Right ventricle myocardium inferior (tissue), 1 donor: ENCODE results near the gene KIF9. TPM values are rescaled to one million over a fixed set of nuclear protein-coding genes. Genes with fewer than 3 reads are reported as not detected.
"Not testable (repeated sequence)": the region's sequence is repeated elsewhere in the genome, so short reads cannot be mapped to it uniquely, and the experiment has no call there.

Experiments
- ATAC-seq: fragments of 200-7000 bp; cut with Tn5 transposase; one replicate; pipeline ENCODE4 v1.9.1; 2020; ENCODE audit warnings: mild to moderate bottlenecking, moderate library complexity
- DNase-seq: peaks from one replicate; pipeline ENCODE4 v3.0.0; 2021; ENCODE audit errors: missing footprints
- intact Hi-C: fragments of 100-400 bp; cut with DNase I; formaldehyde crosslinking; loops from one replicate; pipeline ENCODE4 v1.11.0; 2022
- total RNA-seq: library from RNA; stranded (reverse); fragmentation: NEBNext Ultra II Directional; extraction: Animal tissue kit (Norgen Biotek cat#: 25700); gene quantifications from one replicate; pipeline ENCODE4 v1.2.1, GENCODE V29; 2021
- donor health status: DM: no; HTN: yes; CAD: no; lungs with severe emphysema.

KIF9 gene
- total RNA-seq, 1 donor from 2014 or later, result 7.6 TPM

- intact Hi-C loops, result no loop called here
- no peak for DNase-seq
- no peak for ATAC-seq
These were observed 58.8 kb downstream of the KIF9 start for GRCh38 chr3:47223755-47224154.

GRCh38 chr3:47221798-47222197 is 60.8 kb downstream of the KIF9 start:
- DNase-seq, result no peak
- no peak for ATAC-seq
- intact Hi-C loops, result no loop called here

- intact Hi-C loops, result no loop called here
- no peak for DNase-seq
- ATAC-seq, result no peak
These were observed 71.7 kb downstream of the KIF9 start for GRCh38 chr3:47210863-47211405.

- intact Hi-C loops, ATAC-seq: not testable (repeated sequence)
These were observed 76.6 kb downstream of the KIF9 start for GRCh38 chr3:47206022-47206421.

GRCh38 chr3:47204875-47205274 is 77.7 kb downstream of the KIF9 start:
- no peak for ATAC-seq
- intact Hi-C loops, result no loop called here
- no peak for DNase-seq

More at GRCh38 chr3:47206022-47206421, 76.6 kb downstream of the KIF9 start:
- DNase-seq, result not testable (repeated sequence)

- ATAC-seq, result no peak
- DNase-seq, result no peak
- intact Hi-C loops, result no loop called here
These were observed 80.1 kb downstream of the KIF9 start for GRCh38 chr3:47202542-47202941.

GRCh38 chr3:47197287-47197686 is 85.3 kb downstream of the KIF9 start:
- intact Hi-C loops, result no loop called here
- no peak for ATAC-seq

GRCh38 chr3:47194994-47195393 is 87.6 kb downstream of the KIF9 start:
- no peak for ATAC-seq
- intact Hi-C loops, result no loop called here

More at GRCh38 chr3:47197287-47197686, 85.3 kb downstream of the KIF9 start:
- no peak for DNase-seq

GRCh38 chr3:47193871-47194859 is 88.4 kb downstream of the KIF9 start:
- intact Hi-C loops, result no loop called here
- ATAC-seq, result no peak
- DNase-seq, result no peak

More at GRCh38 chr3:47194994-47195393, 87.6 kb downstream of the KIF9 start:
- no peak for DNase-seq

- no peak for DNase-seq
- intact Hi-C loops, result no loop called here
- ATAC-seq, result no peak
These were observed 96.3 kb downstream of the KIF9 start for GRCh38 chr3:47186285-47186684.

- DNase-seq, ATAC-seq, intact Hi-C loops: not testable (repeated sequence)
These were observed 100.9 kb downstream of the KIF9 start for GRCh38 chr3:47181685-47182084.

- intact Hi-C loops, ATAC-seq, DNase-seq: not testable (repeated sequence)
These were observed 102.6 kb downstream of the KIF9 start for GRCh38 chr3:47180011-47180410.

Other genes starting within 250 kb of the KIF9 start
- gene SETD2, start 118.7 kb downstream of the KIF9 start, total RNA-seq, result 26.7 TPM
- 49.8 TPM for gene KLHL18, start 145 bp upstream of the KIF9 start, total RNA-seq
- 21.1 TPM for gene PTPN23, start 98.2 kb upstream of the KIF9 start, total RNA-seq
- 51.7 TPM for gene SCAP, start 193.1 kb upstream of the KIF9 start, total RNA-seq
- gene ELP6, start 230.9 kb upstream of the KIF9 start, total RNA-seq, result 20.3 TPM